ENCODE data around the gene DRG2.

DNA sequence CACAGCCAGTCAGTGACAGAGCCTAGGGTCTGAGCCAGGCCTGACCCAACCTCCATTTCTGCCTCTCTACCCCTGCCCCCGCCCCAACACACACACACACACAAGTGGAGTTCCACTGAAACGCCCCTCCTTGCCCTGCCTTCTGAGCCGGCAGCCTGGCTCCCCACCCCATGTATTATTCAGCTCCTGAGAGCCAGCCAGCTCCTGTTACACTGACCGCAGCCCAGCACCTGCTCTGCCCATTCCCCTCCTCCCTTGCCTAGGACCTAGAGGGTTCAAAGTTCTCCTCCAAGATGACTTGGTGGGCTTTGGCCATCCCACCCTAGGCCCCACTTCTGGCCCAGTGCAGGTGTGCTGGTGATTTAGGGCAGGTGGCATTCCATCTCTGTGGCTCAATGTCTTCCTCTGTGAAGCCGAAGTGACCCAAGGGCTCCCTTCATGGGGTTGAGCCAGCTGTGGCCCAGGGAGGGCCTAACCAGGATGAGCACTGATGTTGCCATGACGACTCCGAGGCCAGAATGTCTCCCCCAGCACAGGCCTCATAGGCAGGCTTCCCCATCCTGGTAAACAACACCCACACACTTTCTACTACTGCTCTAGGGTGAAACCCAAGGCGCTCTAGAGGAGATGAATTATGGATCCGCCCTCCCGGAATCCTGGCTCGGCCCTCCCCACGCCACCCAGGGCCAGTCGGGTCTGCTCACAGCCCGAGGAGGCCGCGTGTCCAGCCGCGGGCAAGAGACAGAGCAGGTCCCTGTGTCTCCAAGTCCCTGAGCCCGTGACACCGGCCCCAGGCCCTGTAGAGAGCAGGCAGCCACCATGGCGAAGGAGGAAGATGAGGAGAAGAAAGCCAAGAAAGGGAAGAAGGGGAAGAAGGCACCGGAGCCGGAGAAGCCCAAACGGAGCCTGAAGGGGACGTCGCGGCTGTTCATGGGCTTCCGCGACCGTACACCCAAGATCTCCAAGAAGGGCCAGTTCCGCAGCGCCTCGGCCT is 30.5 kb downstream of the DRG2 start:
- TF ChIP-seq CTCF (IDR thresholded peaks at IDR 0.05) = no peak
- no peak for TF ChIP-seq EP300 (IDR thresholded peaks at IDR 0.05)
